OCI-LY7 (cell line): ENCODE data around the gene KIF16B.

ENCODE experiments used
- CTCF ChIP-seq: fragments of 200-600 bp; sonication (generic); conservative IDR thresholded peaks from 2 replicates; pipeline ENCODE4 v1.5.1; 2014; ENCODE audit warnings: mild to moderate bottlenecking, antibody characterized with exemption, low read length, moderate library complexity, mixed read lengths
- EZH2phosphoT487 ChIP-seq: fragments of 200-600 bp; sonication (generic); IDR thresholded peaks from 2 replicates; pipeline ENCODE4 v1.6.1; 2018; ENCODE audit warnings: low read depth, borderline replicate concordance, mild to moderate bottlenecking, mixed run types, antibody characterized with exemption, low read length, moderate library complexity, mixed read lengths

- TF ChIP-seq CTCF (no peak), EZH2phosphoT487 (no peak)
These were observed 327.0 kb downstream of the KIF16B start for GRCh38 chr20:16246291-16246690.
